ENCODE data around the gene YIF1A. TPM values are rescaled to one million over a fixed set of nuclear protein-coding genes. Genes with fewer than 3 reads are reported as not detected.

The YIF1A gene
- total RNA-seq, 2 donors from 2014 or later, result 65.4 to 155 TPM

DNA sequence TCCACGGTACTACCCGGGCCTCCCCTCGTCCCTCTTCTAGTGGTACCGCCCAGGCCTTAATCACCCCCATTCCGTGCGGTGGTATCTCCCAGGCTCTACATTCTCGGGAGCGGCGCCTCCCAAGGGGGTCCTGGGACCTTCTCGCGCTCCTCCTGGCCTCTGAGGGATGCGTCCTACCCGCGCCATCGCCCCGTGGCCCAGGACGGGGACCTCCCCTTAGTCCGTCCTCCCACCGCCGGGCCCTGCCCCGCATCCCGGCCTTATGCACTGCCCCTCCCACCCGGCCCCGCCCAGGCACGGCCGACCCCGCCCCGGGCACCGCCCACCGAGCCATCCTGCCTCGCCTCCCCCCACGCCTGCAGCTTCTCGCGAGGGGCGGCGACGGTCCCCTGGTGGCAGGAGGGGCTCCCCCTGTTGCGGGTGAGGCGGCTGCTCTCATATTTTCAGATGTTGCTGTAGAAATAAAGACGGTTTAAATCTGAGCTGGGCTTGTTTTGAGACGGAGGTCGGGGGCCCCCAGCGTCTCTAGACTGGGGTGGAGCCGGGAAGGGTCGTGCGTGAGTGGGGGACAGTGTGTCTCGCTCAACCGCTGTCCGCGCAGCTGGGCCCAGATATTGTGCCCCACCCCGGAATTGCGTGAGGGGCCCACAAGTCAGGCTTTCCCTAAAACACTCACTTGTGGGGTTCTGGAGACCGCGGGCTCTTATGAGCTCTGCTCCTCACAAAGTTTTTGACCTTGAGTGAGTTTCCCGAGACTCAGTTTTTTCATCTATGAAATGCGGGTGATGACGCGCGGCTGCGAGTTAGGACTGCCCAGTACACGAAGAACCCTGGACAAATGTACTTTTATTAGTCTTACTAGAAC lies 21.3 kb downstream of the YIF1A start:
- peak overlapping the region; percentile 95 to 97 for H3K27ac ChIP-seq
- TF ChIP-seq, protein P1, sequence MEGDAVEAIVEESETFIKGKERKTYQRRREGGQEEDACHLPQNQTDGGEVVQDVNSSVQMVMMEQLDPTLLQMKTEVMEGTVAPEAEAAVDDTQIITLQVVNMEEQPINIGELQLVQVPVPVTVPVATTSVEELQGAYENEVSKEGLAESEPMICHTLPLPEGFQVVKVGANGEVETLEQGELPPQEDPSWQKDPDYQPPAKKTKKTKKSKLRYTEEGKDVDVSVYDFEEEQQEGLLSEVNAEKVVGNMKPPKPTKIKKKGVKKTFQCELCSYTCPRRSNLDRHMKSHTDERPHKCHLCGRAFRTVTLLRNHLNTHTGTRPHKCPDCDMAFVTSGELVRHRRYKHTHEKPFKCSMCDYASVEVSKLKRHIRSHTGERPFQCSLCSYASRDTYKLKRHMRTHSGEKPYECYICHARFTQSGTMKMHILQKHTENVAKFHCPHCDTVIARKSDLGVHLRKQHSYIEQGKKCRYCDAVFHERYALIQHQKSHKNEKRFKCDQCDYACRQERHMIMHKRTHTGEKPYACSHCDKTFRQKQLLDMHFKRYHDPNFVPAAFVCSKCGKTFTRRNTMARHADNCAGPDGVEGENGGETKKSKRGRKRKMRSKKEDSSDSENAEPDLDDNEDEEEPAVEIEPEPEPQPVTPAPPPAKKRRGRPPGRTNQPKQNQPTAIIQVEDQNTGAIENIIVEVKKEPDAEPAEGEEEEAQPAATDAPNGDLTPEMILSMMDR (IDR thresholded peaks at IDR 0.05), result peak; percentile 47
- peak; percentile 75 for DNase-seq (ENCODE audit: low spot score)
- no peaks in the 10 kb centered on the region for H3K9me3 ChIP-seq
- peaks cover 15 to 29% of the 10 kb centered on the region in 2 donors for H3K4me1 ChIP-seq (ENCODE audit: control insufficient read depth in 1 of 2, low read depth in 2 of 2)
- ATAC-seq (ENCODE audit: insufficient number of reproducible peaks, low FRiP score, low read depth), result peak; percentile 79
- no peaks in the 10 kb centered on the region for H3K27me3 ChIP-seq (replicated peaks; ENCODE audit: insufficient read depth)
- peak overlapping the region; percentile 94 for H3K4me3 ChIP-seq
- peaks cover 27% of the 10 kb centered on the region for H3K36me3 ChIP-seq

DNA sequence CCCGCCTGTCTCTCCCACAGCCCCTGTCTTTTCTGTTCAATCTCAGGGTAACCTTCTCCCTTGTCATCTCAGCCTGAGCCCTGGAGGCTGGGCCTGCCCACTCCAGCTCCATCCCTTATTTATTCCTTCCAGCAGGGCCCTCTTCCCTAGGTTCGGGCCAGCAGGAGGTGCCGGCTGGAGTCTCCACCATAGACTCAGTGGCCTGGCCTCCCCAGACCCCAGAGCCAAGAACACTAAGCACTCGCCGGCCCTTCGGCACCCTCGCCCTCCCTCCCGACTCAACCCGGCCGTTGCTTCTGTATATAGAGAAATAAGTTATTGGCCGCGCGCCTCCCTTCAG lies 21.9 kb downstream of the YIF1A start:
- Histone ChIP-seq H3K27ac (peak overlapping the region; percentile 95 to 97), H3K27me3 (replicated peaks; ENCODE audit: insufficient read depth) (no peaks in the 10 kb centered on the region), H3K9me3 (no peaks in the 10 kb centered on the region), H3K36me3 (peaks cover 26% of the 10 kb centered on the region), H3K4me1 (ENCODE audit: control insufficient read depth in 1 of 2, low read depth in 2 of 2) (peaks cover 15 to 29% of the 10 kb centered on the region in 2 donors), H3K4me3 (peak overlapping the region; percentile 94)
- DNase-seq (ENCODE audit: low spot score) (no peak), ATAC-seq (ENCODE audit: insufficient number of reproducible peaks, low FRiP score, low read depth) (no peak)
- TF ChIP-seq, protein P1 (IDR thresholded peaks at IDR 0.05), result no peak

DNA sequence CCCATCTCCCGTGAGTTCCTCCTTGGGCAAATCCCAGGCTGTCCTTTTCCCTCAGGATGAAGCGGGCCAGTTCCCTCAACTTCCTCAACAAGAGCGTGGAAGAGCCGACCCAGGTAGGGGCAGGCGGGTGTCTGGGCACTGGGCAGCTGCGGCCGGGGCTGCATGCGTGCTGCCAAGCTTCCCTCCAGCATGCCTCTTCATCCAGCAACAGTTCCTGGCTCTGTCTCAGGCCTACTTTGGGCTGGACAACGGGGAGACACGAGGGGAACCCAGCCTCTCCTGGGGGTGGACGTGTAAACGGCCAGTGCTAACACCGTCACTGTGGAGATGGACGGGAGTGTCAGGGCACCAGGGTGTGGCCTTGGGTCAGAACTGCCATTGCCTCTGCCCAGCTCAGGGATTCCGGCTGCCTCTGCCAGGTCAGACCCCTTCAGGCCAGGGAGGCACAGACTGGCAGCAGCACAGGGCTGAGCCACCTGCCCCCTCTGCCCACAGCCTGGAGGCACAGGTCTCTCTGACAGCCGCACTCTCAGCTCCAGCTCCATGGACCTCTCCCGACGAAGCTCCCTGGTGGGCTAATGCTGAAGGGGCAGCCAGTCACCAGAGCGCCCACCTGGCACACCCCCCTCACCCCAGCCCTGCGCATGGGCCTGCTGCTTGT lies 22.4 kb downstream of the YIF1A start:
- H3K4me3 ChIP-seq, result peak overlapping the region; percentile 94
- H3K36me3 ChIP-seq, result peaks cover 25% of the 10 kb centered on the region
- no peak for DNase-seq (ENCODE audit: low spot score)
- no peaks in the 10 kb centered on the region for H3K27me3 ChIP-seq (replicated peaks; ENCODE audit: insufficient read depth)
- TF ChIP-seq, protein P1 (IDR thresholded peaks at IDR 0.05), result no peak
- no peak for ATAC-seq (ENCODE audit: insufficient number of reproducible peaks, low FRiP score, low read depth)
- H3K27ac ChIP-seq, result peak overlapping the region; percentile 95 to 97
- H3K4me1 ChIP-seq (ENCODE audit: control insufficient read depth in 1 of 2, low read depth in 2 of 2), result peaks cover 15 to 29% of the 10 kb centered on the region in 2 donors
- no peaks in the 10 kb centered on the region for H3K9me3 ChIP-seq

DNA sequence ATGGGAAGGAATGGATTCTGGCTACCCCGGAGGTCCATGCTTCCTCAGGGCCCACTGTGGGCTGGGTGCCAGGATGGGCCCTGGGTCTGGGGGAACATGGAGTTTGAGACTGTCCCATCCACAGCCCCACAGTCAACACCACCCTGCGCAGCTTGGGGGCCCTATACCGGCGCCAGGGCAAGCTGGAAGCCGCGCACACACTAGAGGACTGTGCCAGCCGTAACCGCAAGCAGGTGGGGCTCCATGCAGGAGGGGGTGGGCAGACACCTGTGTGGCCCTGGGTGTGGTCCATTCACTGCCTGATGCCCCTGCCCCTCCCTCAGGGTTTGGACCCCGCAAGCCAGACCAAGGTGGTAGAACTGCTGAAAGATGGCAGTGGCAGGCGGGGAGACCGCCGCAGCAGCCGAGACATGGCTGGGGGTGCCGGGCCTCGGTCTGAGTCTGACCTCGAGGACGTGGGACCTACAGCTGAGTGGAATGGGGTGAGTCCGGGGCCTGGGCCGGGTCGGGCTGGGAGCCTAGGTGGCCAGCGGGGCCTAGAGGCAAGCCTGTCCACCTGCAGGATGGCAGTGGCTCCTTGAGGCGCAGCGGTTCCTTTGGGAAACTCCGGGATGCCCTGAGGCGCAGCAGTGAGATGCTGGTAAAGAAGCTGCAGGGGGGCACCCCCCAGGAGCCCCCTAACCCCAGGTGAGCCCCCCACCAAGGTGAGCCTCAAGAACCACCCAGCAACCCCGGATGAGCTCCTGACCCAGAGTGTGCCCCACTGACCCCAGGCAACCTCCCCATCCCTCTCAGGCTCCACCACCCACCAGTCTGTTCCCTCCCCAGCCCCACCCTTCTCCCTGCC lies 23.2 kb downstream of the YIF1A start:
- H3K27me3 ChIP-seq (replicated peaks; ENCODE audit: insufficient read depth), result no peaks in the 10 kb centered on the region
- TF ChIP-seq, protein P1 (IDR thresholded peaks at IDR 0.05), result no peak
- no peaks in the 10 kb centered on the region for H3K9me3 ChIP-seq
- peaks cover 29% of the 10 kb centered on the region for H3K36me3 ChIP-seq
- H3K4me3 ChIP-seq, result no peak overlapping the region
- DNase-seq (ENCODE audit: low spot score), result no peak
- no peak for ATAC-seq (ENCODE audit: insufficient number of reproducible peaks, low FRiP score, low read depth)
- peak overlapping the region in 1 of 2 donors; percentile 97 for H3K27ac ChIP-seq
- peaks cover 15 to 26% of the 10 kb centered on the region in 2 donors for H3K4me1 ChIP-seq (ENCODE audit: control insufficient read depth in 1 of 2, low read depth in 2 of 2)
